Peyer's patch (tissue), 4 donors: ENCODE data around the gene GARS1. TPM values are rescaled to one million over a fixed set of nuclear protein-coding genes. Genes with fewer than 3 reads are reported as not detected.

Experiments used
- DNase-seq, 3 donors: peaks; one replicate each; pipeline ENCODE4 v3.0.0-alpha.2; 2017 to 2019
- H3K27ac ChIP-seq, 4 donors: fragments of 200-600 bp; sonication (generic); one replicate each; pipeline ENCODE4 v1.5.1; 2016 to 2019
- H3K27me3 ChIP-seq, 2 donors: fragments of 200-600 bp; sonication (generic); one replicate each; pipeline ENCODE4 v1.5.1; 2019
- H3K36me3 ChIP-seq, 3 donors: fragments of 200-600 bp; sonication (generic); one replicate each; pipeline ENCODE4 v1.5.1; 2016 to 2019
- H3K4me1 ChIP-seq, 4 donors: fragments of 200-600 bp; sonication (generic); one replicate each; pipeline ENCODE4 v1.5.1; 2016 to 2019
- H3K4me3 ChIP-seq, 4 donors: fragments of 200-600 bp; sonication (generic); 1 replicate in 3 of 4; 2 replicates in 1 of 4; pipeline ENCODE4 v1.5.1; 2016 to 2019; ENCODE audit warnings: mild to moderate bottlenecking in 1 of 4
- H3K9me3 ChIP-seq, 4 donors: fragments of 200-600 bp; sonication (generic); one replicate each; pipeline ENCODE4 v1.5.1; 2016 to 2019; ENCODE audit warnings: mild to moderate bottlenecking in 1 of 4
- CTCF ChIP-seq, 6 experiments: fragments of 450-650 bp in 4 of 6; fragments of 200-600 bp in 2 of 6; sonication (generic) in 1 of 6; IDR thresholded peaks; one replicate each; pipeline ENCODE4 v1.5.1; 2017 to 2019; ENCODE audit warnings: antibody characterized with exemption in 6 of 6, mild to moderate bottlenecking in 3 of 6, moderate library complexity in 1 of 6
- POLR2A ChIP-seq, 2 donors: fragments of 450-650 bp; IDR thresholded peaks; one replicate each; pipeline ENCODE4 v1.5.1; 2017; ENCODE audit warnings: antibody characterized with exemption in 2 of 2, mild to moderate bottlenecking in 2 of 2, moderate library complexity in 2 of 2
- total RNA-seq, 4 donors: library from RNA; depleted of rRNA; stranded (reverse); fragments of >200 nt; gene quantifications; one replicate each; pipeline ENCODE4 v1.1.0, GENCODE V29; 2016

GARS1 gene
- total RNA-seq, 4 donors from 2014 or later: 50.4 to 77.8 (median 70.1) TPM

GRCh38 chr7:30604901-30605300, 10.2 kb downstream of the GARS1 start:
- no peak for DNase-seq
- Histone ChIP-seq H3K27me3 (no peaks in the 10 kb centered on the region), H3K9me3 (no peaks in the 10 kb centered on the region), H3K4me1 (no peaks in the 10 kb centered on the region), H3K4me3 (no peak overlapping the region), H3K36me3 (peaks cover 0 to 87% (median 0%) of the 10 kb centered on the region in 3 donors), H3K27ac (no peak overlapping the region)
- TF ChIP-seq POLR2A (IDR thresholded peaks at IDR 0.05) (no peak), CTCF (IDR thresholded peaks at IDR 0.05) (no peak)

GRCh38 chr7:30605832-30606231, 11.2 kb downstream of the GARS1 start:
- DNase-seq: no peak
- H3K4me1 ChIP-seq: no peaks in the 10 kb centered on the region
- H3K36me3 ChIP-seq: peaks cover 0 to 84% (median 0%) of the 10 kb centered on the region in 3 donors
- H3K9me3 ChIP-seq: no peaks in the 10 kb centered on the region
- TF ChIP-seq CTCF (IDR thresholded peaks at IDR 0.05) (no peak), POLR2A (IDR thresholded peaks at IDR 0.05) (no peak)
- H3K27ac ChIP-seq: no peak overlapping the region
- H3K4me3 ChIP-seq: no peak overlapping the region
- H3K27me3 ChIP-seq: no peaks in the 10 kb centered on the region

GRCh38 chr7:30612658-30613265, 18.1 kb downstream of the GARS1 start:
- Histone ChIP-seq H3K36me3 (peaks cover 0 to 73% (median 3%) of the 10 kb centered on the region in 3 donors), H3K4me3 (no peak overlapping the region), H3K27me3 (no peaks in the 10 kb centered on the region), H3K9me3 (no peaks in the 10 kb centered on the region), H3K4me1 (no peaks in the 10 kb centered on the region), H3K27ac (no peak overlapping the region)
- no peak for DNase-seq
- no peak for TF ChIP-seq POLR2A (IDR thresholded peaks at IDR 0.05)
- no peak for TF ChIP-seq CTCF (IDR thresholded peaks at IDR 0.05)

GRCh38 chr7:30613366-30614325, 19.0 kb downstream of the GARS1 start:
- no peak overlapping the region for H3K4me3 ChIP-seq
- peaks cover 0 to 75% (median 3%) of the 10 kb centered on the region in 3 donors for H3K36me3 ChIP-seq
- no peak for DNase-seq
- no peaks in the 10 kb centered on the region for H3K9me3 ChIP-seq
- no peaks in the 10 kb centered on the region for H3K27me3 ChIP-seq
- H3K4me1 ChIP-seq: no peaks in the 10 kb centered on the region
- H3K27ac ChIP-seq: no peak overlapping the region
- no peak for TF ChIP-seq CTCF (IDR thresholded peaks at IDR 0.05)
- TF ChIP-seq POLR2A (IDR thresholded peaks at IDR 0.05): no peak

GRCh38 chr7:30616318-30616717, 21.6 kb downstream of the GARS1 start:
- Histone ChIP-seq H3K27me3 (no peaks in the 10 kb centered on the region), H3K27ac (no peak overlapping the region), H3K4me3 (no peak overlapping the region), H3K36me3 (peaks cover 0 to 75% (median 3%) of the 10 kb centered on the region in 3 donors), H3K9me3 (no peaks in the 10 kb centered on the region), H3K4me1 (no peaks in the 10 kb centered on the region)
- DNase-seq: no peak
- TF ChIP-seq POLR2A (IDR thresholded peaks at IDR 0.05): no peak
- TF ChIP-seq CTCF (IDR thresholded peaks at IDR 0.05): no peak
